ENCODE measurements around the gene TTR.

Gene TTR

DNA sequence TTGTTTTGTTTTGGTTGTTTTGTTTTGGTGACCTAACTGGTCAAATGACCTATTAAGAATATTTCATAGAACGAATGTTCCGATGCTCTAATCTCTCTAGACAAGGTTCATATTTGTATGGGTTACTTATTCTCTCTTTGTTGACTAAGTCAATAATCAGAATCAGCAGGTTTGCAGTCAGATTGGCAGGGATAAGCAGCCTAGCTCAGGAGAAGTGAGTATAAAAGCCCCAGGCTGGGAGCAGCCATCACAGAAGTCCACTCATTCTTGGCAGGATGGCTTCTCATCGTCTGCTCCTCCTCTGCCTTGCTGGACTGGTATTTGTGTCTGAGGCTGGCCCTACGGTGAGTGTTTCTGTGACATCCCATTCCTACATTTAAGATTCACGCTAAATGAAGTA, at the start of gene TTR:
Gene TTR (plus strand): TSS at position 250 of the 400 bp plus-strand sequence. CDS start 26 bp downstream, at position 276.
- no peak for DNase-seq

GRCh38 chr18:31546476-31546875, 45.2 kb upstream of the TTR start:
- no peak for DNase-seq

DNA sequence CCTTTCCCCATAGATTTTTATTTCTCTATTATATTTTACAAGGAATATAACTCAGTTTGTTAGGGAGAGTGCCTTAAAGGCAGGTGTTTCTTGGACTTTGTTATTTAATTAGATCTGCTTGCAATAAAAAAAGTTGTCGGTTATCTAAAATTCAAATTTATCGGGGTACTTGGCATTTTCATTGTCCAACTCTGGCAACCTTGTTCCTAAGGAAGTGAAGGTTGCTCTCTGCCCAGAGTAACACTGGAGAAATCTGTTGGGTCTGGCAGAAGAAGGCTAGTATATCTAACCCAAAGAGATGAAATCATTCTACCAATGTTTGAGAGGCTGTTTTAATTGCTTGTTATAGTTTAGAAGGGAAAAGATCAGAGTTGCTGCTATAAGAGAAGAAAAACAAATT, 42.8 kb upstream of the TTR start:
- DNase-seq, result no peak

GRCh38 chr18:31549416-31549815, 42.3 kb upstream of the TTR start:
- no peak for DNase-seq

GRCh38 chr18:31551883-31552282, 39.8 kb upstream of the TTR start:
- no peak for DNase-seq

DNA sequence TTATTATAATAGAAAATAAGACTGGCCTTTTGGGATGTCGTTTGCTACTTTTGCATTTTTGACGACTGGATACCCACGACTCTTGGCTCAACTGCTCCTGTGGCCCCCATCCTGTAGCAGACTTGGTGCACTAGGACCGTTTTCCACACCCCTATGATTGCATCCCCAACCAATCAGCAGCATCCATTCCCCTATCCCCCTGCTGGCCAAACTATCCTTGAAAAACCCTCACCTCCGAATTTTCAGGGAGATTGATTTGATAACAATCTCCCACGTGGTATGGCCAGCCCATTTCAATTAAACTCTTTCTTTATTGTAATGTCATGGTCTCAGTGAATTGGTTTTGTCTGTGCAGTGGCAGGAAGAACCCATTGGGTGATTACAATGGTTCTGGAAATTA, 37.9 kb upstream of the TTR start:
- DNase-seq, result no peak

DNA sequence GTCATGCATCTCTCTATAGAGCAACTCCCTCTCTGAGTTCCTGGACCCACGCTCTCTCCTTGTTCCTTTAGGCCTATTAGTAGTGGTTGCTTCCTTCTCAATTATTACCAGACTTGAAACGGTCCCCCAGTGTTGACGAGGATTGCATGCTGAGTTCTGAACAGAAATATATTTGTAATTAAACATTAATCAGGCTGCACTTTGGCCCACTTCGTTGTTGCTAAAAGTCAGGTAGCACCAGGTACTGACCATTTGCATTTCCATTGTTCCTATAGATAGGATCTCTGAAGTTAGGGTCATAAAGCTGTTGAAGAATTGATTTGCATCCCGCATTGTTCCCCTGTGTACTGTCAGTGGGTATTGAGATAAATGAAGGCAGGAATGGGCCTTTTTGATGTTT, 36.9 kb upstream of the TTR start:
- DNase-seq, result peak; percentile 59

GRCh38 chr18:31555971-31556747, 35.5 kb upstream of the TTR start:
- peak; percentile 32 for DNase-seq

GRCh38 chr18:31557446-31557845, 34.2 kb upstream of the TTR start:
- DNase-seq, result no peak

DNA sequence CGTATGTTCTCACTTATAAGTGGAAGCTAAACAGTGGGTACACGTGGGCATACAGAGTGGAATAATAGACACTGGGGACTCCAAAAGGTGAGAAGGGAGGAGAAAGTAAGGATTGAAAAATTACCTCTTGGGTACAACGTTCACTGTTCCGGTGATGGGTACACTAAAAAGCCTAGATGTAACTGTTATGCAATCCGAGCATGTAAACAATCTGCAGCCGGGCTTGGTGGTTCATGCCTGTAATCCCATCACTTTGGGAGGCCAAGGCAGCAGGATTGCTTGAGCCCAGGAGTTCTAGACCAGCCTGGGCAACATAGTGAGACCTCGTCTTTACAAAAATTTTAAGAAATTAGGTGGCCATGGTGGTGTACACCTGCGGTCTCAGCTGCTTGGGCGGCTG, 33.1 kb upstream of the TTR start:
- no peak for DNase-seq

GRCh38 chr18:31562726-31563125, 29.0 kb upstream of the TTR start:
- DNase-seq, result no peak

GRCh38 chr18:31563778-31564177, 27.9 kb upstream of the TTR start:
- DNase-seq, result no peak

DNA sequence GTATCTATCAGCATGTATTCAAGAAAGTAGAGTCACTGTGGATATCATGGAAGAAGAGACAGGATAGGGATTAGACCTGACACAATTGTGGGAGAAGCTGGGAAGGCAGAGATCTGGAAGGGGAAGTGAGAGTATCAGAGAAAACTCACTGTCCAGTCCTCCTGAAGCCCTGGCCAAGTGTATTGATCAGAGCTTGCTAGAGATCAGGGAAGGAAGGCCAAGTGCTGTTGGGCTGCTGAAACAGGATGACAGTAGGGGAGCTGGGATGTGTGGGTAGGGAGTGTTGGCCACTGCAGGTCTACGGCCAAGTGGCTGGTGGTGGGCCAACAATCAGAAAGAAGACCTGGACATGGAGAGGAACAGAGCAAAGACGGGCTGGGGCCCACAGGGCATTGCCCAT, 26.3 kb upstream of the TTR start:
- DNase-seq, result no peak

DNA sequence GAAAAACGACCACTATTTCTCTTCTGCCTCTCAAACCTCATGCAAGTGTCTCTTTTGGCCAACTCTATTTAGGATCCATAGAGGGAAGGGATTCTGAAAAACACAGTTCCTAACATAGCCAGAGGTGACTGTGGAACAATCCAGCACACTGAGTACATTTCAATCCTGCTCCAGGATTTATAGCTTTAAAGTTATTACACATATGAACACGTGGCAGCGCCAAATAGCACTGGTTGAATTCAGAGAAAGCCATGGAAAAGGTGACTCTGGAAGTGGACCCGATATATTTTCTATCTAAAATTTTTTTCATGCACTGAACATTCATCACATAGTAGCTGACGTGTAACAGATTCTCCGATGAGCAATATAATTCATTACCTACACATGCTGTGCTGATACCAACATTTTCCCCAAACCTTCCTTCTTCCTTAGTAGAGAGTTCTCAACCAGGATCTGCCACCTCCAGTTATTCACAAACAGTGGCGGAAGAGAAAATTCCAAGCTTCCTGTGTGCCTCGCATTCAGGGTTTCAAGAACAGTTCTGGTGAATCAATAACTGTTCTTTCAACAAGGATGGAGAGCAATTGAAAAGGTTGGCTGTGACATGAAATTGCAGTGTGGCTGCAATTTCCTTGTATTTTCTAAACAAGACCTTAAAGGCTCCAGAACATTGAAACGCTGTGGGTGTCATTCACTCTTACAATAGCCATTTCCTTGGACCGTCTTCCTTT, 25.7 kb upstream of the TTR start:
- no peak for DNase-seq

- DNase-seq, result no peak
These were observed 24.9 kb upstream of the TTR start for GRCh38 chr18:31566576-31567306.

GRCh38 chr18:31572368-31572767, 19.3 kb upstream of the TTR start:
- no peak for DNase-seq

DNA sequence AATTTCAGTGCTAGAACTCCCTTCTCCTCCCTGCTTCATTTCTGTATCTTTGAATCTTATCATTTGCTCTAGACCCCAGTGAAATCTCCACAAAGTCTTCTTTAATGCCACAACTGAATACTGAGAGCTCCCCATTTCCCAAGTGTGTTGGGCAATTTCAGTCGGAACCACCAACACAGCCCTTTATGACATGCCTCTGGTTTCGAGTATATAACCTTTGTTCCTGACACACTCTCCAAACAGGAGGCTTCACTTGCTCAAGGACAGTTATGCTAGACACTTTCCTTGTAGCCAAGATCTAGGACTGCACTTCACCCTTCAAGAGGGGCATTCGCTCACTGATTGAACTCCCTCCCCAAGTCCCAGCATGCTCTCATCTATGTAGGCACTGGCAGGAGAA, 18.6 kb upstream of the TTR start:
- no peak for DNase-seq

GRCh38 chr18:31574359-31574758, 17.3 kb upstream of the TTR start:
- no peak for DNase-seq

DNA sequence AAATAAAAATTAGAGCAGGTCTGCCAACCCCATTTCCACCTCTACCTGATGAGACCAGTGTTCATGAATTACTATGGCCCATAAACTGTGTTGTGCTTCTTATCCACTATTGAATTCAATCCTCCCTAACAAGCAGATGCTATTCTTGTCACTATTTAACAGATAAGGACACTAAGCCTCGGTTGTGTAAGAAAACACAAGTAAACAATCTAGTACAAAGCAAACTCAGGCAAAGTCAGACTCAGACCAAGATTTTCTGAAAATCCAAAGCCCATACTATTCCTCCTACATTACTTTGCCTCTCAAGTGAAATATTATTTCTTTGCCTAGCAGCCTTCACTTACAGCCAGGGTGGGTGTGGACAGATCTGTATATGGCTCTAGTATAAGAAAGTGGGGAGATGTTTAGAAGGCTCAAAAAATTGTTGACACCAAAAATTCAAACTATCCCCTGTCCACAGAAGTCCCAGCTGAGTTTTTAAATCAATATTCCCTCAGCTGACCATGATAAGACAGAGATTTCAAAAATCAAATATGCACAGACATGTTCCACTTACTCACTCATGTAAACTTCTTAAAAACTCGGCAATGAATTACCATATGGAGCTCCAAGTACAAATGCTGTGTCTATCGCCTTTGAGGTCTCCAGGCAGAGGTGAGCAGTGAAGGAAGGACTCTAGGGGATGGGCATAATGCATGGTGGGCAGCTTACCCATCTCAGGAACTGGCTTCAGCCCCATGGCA, 16.0 kb upstream of the TTR start:
- no peak for DNase-seq

DNA sequence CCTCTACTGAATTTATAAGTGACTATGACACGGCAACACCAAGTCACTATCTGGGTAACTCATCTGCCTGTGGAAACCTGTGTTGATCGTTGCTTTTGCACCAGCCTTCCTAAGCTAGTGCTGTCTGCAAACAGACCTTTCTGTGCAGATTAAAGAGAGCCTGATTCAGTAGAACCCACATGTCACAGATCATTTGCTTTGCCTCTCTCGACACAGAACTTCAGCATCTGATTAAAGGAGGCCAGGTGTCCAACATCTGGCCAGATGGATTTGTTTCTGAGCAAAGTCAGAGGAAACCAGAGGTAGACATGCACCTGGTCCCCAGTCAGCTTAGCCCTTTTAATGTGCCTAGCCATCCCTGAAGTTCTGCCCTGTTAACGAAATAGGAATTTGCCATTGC, 15.0 kb upstream of the TTR start:
- DNase-seq, result peak; percentile 9

DNA sequence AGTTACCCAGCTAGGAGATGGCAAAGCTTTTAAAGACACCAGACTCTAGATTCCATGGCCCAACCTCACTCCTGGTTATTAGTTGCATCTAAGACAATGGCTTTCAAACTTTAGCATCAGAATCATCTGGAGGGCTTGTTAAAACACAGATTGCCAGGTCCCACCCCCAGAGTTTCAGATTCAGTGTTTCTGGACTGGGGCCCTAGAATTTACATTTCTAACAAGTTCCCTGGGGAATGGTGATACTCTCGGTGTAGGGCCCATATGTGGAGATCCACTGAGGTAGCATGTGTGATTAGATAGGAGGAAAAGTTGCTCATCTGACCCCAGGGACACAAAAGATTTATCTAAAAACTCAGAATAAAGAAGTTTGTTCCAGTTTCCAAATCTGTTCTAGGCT, 14.5 kb upstream of the TTR start:
- DNase-seq, result no peak

GRCh38 chr18:31578126-31578525, 13.6 kb upstream of the TTR start:
- no peak for DNase-seq

DNA sequence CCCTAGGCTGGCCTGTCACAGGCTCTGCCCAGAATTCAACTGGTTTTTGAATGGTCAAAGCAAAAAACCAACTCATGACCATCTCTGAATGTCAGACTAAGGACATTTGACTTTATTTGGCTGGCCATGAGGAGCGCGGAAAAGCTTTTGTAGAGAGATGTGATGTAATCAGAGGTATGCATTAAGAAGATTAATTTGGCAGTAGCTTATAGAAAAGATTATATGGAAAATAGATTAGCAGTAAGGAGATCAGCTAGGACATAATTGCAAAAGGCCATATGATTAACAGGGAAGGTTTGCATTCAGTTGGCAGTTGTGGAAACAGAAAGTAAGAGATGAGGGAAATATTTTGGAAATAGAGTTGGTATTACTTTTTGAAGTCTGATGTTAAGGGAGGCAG, 12.3 kb upstream of the TTR start:
- DNase-seq, result no peak

All from NCI-H526 treated with DMSO at 0.1 percent for 48 hours (cell line).